Left ventricle myocardium inferior (tissue), 1 donor: ENCODE results near the gene PGA3. TPM values are rescaled to one million over a fixed set of nuclear protein-coding genes. Genes with fewer than 3 reads are reported as not detected.

Experiments
- DNase-seq: peaks from one replicate; pipeline ENCODE4 v3.0.0-alpha.2; 2020
- H3K27ac ChIP-seq: fragments of 200-600 bp; replicated peaks from 2 replicates; pipeline ENCODE4 v1.8.0; 2021
- H3K27me3 ChIP-seq: fragments of 200-600 bp; 2 replicates; pipeline ENCODE4 v1.8.0; 2021; ENCODE audit warnings: low read depth
- H3K36me3 ChIP-seq: fragments of 200-600 bp; 2 replicates; pipeline ENCODE4 v1.8.0; 2021
- H3K4me1 ChIP-seq: fragments of 200-600 bp; 2 replicates; pipeline ENCODE4 v1.8.0; 2021
- H3K4me3 ChIP-seq: fragments of 200-600 bp; 2 replicates; pipeline ENCODE4 v1.8.0; 2021; ENCODE audit warnings: mild to moderate bottlenecking, moderate library complexity
- H3K9me3 ChIP-seq: fragments of 200-600 bp; replicated peaks from 2 replicates; pipeline ENCODE4 v1.8.0; 2021
- intact Hi-C: fragments of 100-400 bp; cut with micrococcal nuclease; formaldehyde crosslinking; loops from one replicate; pipeline ENCODE4 v1.11.0; 2022
- total RNA-seq: library from RNA; stranded (reverse); fragmentation: NEBNext Ultra II Directional; extraction: Animal tissue kit (Norgen Biotek cat#: 25700); gene quantifications from one replicate; pipeline ENCODE4 v1.2.1, GENCODE V29; 2021
- TF ChIP-seq, protein P1 (sequence below): fragments of 200-600 bp; IDR thresholded peaks from 2 replicates; pipeline ENCODE4 v1.8.0; 2021; ENCODE audit warnings: antibody characterized with exemption, mild to moderate bottlenecking, borderline replicate concordance
- donor health status: DM: no; HTN: yes; CAD: no; lungs with severe emphysema.

Gene PGA3
- total RNA-seq, 1 donor from 2014 or later: 0.19 TPM

DNA sequence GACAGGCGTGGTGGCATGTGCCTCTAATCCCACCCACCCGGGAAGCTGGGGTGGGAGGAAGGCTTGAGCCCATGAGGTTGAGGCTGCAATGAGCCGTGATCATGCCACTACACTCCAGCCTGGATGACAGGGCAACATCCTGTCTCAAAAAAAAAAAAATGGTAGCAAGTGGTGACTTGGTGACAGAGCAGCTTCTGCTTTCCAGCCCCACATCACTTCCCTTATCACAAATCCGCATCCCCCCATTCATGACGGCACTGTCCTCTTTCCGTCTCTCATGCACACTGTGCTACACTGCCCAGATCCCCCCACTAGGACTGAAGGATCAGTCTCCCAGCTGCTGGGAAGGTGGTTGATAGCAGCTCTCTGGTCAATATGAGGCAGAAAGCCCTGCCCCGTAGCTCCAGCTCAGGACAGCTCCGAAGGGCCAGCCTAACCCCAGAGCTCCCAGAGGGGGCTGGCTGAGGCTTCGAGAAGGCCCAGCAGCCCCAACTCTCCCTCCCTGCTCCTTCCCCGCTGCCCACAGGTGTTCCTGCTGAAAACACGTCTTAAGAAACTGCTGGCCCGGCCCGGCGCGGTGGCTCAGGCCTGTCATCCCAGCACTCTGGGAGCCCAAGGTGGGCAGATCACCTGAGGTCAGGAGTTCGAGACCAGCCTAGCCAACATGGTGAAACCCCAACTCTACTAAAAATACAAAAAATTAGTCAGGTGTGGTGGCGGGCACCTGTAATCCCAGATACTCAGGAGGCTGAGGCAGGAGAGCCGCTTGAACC is 53.6 kb downstream of the PGA3 start:
- no peaks in the 10 kb centered on the region for H3K36me3 ChIP-seq
- H3K9me3 ChIP-seq: no peaks in the 10 kb centered on the region
- no peaks in the 10 kb centered on the region for H3K4me1 ChIP-seq
- intact Hi-C loops: no loop called here
- no peak for DNase-seq
- no peaks in the 10 kb centered on the region for H3K27me3 ChIP-seq
- H3K4me3 ChIP-seq: no peak overlapping the region
- no peak overlapping the region for H3K27ac ChIP-seq
- TF ChIP-seq, protein P1, sequence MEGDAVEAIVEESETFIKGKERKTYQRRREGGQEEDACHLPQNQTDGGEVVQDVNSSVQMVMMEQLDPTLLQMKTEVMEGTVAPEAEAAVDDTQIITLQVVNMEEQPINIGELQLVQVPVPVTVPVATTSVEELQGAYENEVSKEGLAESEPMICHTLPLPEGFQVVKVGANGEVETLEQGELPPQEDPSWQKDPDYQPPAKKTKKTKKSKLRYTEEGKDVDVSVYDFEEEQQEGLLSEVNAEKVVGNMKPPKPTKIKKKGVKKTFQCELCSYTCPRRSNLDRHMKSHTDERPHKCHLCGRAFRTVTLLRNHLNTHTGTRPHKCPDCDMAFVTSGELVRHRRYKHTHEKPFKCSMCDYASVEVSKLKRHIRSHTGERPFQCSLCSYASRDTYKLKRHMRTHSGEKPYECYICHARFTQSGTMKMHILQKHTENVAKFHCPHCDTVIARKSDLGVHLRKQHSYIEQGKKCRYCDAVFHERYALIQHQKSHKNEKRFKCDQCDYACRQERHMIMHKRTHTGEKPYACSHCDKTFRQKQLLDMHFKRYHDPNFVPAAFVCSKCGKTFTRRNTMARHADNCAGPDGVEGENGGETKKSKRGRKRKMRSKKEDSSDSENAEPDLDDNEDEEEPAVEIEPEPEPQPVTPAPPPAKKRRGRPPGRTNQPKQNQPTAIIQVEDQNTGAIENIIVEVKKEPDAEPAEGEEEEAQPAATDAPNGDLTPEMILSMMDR: no peak

DNA sequence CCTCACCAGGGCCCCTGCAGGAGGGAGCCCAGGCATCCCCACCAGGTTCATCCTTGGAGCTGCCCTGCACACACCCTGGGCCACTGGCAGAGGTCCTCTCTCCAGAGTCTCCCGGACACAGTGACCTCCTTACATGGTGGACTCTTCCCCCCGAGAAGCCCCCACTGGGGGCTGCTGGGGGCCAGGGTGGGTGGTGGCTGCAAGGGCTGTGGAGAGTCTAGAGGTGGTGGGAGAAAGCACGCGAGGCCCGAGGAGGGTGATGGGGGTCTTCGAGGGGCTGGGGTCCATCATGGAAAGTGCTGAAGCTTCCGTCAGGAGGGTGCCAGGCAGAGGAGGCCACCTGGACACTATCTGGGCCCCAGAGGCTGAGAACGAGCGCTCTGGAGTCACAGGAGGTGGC is 55.2 kb downstream of the PGA3 start:
- Histone ChIP-seq H3K9me3 (no peaks in the 10 kb centered on the region), H3K27ac (no peak overlapping the region), H3K36me3 (no peaks in the 10 kb centered on the region), H3K4me1 (no peaks in the 10 kb centered on the region), H3K4me3 (no peak overlapping the region), H3K27me3 (no peaks in the 10 kb centered on the region)
- intact Hi-C loops: no loop called here
- no peak for DNase-seq
- TF ChIP-seq, protein P1: no peak

DNA sequence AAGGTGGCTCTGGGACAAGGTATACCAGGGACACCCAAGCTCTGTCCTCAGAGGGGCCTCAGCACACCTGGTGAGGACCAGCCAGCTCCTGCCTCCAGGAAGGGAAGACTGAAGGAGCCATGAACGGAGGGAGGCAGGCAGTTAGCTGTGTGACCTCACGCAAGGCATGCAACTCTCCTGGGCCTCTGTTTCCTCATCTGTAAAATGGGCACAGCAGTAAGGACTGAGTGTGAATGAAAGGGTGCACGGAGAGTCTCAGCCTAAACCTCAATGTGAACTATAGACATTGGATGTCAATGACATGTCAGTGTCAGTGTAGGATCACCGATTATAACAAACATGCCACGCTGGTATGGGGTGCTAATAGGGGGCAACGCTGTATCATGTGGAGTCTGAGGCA is 56.0 kb downstream of the PGA3 start:
- no peaks in the 10 kb centered on the region for H3K27me3 ChIP-seq
- no peak overlapping the region for H3K4me3 ChIP-seq
- H3K36me3 ChIP-seq: no peaks in the 10 kb centered on the region
- H3K9me3 ChIP-seq: no peaks in the 10 kb centered on the region
- H3K4me1 ChIP-seq: no peaks in the 10 kb centered on the region
- intact Hi-C loops: no loop called here
- DNase-seq: no peak
- TF ChIP-seq, protein P1: no peak
- H3K27ac ChIP-seq: no peak overlapping the region

Other genes starting within 250 kb of the PGA3 start
- gene CD6, start 231.8 kb upstream of the PGA3 start, total RNA-seq: 0.47 TPM
- gene CD5, start 101.0 kb upstream of the PGA3 start, total RNA-seq: 0.30 TPM
- gene VPS37C, start 42.1 kb upstream of the PGA3 start, total RNA-seq: 15.8 TPM
- gene PGA4, start 18.8 kb downstream of the PGA3 start, total RNA-seq: 1.3 TPM
- gene PGA5, start 37.7 kb downstream of the PGA3 start, total RNA-seq: not detected
- 0.77 TPM for gene VWCE, start 91.8 kb downstream of the PGA3 start, total RNA-seq
- gene DDB1, start 129.6 kb downstream of the PGA3 start, total RNA-seq: 128 TPM
- gene TKFC, start 129.7 kb downstream of the PGA3 start, total RNA-seq: 17.8 TPM
- 10.5 TPM for gene CYB561A3, start 158.4 kb downstream of the PGA3 start, total RNA-seq
- gene TMEM138, start 158.9 kb downstream of the PGA3 start, total RNA-seq: 20.9 TPM
- 4.9 TPM for gene TMEM216, start 189.1 kb downstream of the PGA3 start, total RNA-seq
- 39.9 TPM for gene CPSF7, start 226.5 kb downstream of the PGA3 start, total RNA-seq
- gene SDHAF2, start 226.6 kb downstream of the PGA3 start, total RNA-seq: 38.1 TPM